Stimulated activated CD4-positive, alpha-beta T cell treated with anti-CD3 and anti-CD28 coated beads, Interleukin-2, amount 100 ng/mL, for 4 hours (primary cell): ENCODE results near the gene NME4.
"Not testable (repeated sequence)": the region's sequence is repeated elsewhere in the genome, so short reads cannot be mapped to it uniquely, and the experiment has no call there.

Experiments
- DNase-seq: peaks from one replicate; pipeline ENCODE4 v3.0.0-alpha.2; 2020; ENCODE audit warnings: low read depth

Gene NME4

DNA sequence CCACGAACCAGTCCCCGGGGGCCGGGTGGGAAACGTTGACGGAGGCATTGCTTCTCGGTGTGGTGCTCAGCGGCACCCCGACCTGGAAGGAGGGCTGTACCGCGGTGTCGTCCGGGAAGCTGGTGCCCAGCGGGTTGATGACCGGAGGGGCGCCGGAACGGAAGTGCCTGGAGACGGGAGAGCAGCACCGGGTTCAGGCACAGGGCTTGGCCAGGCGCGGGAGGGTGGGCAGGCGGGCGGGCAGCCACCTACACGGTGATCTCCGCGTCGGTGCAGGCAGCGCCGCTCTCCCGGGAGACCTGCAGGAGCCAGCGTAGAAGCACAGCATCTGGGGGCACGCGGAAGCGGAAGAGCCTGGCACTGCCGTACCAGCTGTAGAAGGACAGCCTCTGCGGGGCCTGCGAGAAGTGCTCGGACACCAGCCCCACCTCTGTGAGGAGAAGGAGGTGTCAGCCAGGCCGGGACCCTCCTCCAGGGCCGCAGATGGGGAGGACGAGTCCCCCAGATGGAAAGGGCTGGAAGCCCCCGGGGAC, 19.5 kb upstream of the NME4 start:
- no peak for DNase-seq

DNA sequence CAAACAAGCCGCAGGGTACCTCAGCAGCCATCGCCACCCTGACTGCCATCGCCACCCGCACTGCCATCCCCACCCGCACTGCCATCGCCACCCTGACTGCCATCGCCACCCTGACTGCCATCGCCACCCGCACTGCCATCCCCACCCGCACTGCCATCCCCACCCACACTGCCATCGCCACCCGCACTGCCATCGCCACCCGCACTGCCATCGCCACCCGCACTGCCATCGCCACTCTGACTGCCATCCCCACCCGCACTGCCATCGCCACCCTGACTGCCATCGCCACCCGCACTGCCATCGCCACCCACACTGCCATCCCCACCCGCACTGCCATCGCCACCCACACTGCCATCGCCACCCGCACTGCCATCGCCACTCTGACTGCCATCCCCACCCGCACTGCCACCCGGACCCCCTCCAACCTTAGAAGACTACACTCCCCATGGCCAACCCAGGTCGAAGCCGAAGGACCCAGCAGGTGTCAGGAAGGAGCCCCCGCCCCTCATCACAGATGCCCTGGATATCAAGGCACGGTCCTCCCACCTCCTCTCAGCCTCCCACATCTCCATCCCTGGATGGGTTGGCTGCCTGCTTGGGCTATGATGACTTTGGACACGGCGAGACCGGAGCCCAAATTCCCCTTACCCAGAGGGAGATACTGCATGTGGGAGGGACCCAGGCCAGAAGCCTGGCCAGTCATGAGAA, 18.7 kb upstream of the NME4 start:
- not testable (repeated sequence) for DNase-seq

DNA sequence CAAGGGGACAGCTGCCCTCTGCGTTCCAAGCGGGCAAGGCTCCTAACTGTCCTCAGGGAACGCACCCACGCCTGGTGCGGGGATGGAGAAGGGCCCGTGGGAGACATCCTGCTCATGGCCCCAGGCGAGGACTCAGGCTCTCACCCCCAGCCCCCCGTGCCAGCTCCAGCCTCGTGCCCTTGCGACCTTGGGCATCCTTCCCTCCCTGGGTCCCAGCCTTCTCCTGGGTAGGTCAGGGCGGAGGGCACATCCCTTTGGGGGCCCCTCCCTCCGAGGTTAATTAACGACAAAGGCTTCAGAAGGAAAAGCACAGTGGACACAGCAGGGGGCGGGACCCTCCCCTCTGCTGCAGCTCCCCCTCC, 18.2 kb upstream of the NME4 start:
- no peak for DNase-seq

DNA sequence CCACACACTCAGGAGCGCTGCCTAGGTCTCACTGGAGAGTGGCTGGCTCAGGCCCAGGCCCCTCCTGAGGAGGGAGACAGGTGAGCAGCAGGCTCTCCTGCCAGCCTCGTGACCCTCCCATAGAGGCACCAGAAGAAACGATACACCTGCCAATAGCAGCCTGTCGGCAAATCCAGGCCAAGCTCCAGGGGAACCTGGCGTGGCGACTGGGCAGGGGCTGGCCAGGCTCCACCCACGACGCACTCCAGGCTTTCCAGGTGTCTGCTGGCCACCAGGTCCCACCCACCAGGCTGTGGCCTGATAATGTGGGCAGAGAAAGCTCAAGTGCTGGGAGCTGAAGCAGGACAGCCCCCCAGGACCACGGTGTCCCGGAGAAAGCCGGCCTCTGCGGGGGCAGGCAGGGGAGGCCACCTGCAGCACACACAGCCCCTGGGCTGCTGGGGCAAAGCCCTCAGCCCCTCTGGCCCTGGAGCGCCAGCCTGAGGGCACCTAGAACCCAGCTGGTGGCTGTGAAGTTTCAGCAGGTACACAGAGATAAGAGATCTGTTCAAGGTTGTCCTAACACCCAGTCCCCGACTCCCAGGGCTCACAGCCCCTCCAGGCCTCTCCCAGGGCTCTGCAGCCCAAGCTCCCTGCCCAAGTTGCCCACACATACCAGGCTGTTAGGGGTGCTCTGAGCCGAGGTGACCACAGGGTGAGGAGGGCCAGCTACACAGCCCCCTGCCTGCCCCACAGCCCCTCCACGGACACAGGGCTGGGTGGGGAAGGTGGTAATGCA, 17.6 kb upstream of the NME4 start:
- DNase-seq, result no peak

DNA sequence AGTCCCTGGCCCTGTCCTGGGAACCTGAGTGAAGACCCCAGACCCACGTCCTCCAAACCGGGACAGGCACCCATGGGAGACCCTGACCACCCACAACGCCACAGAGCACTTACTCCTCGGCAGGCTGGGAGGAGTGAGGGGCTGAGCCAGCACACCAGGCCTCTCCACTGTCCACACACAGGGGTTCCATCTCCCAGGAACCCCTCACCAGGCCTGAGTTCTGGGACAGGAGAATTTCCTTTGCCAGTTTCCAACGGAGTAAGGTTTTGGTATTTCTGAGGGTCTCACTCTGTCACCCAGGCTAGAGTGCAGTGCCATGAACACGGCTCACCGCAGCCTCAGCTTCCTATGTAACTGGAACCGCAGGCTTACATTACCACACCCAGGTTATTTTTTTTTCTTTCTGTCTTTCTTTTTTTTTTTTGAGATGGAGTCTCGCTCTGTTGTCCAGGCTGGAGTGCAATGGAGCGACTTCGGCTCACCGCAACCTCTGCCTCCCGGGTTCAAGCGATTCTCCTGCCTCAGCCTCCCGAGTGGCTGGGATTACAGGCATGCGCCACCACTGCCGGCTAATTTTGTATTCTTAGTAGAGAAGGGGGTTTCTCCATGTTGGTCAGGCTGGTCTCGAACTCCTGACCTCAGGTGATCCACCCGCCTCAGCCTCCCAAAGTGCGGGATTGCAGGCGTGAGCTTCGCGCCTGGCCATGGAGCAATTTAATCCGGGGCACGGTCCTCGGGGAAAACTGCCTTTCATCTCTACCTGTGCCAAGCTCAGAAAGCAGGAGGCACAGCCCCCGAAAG, 16.8 kb upstream of the NME4 start:
- no peak for DNase-seq

DNA sequence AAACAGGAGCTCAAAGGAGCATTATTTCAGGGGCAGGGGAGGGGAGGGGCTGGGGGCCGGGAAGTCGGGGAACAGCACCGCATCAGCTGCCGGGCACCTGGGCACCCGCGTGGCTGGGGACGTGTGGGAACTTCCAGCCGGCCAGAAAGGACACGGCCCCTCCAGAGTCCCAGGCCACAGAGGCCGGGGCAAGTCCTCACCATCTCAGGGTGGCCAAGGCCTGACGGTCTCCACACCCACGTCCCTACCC, 16.3 kb upstream of the NME4 start:
- no peak for DNase-seq

DNA sequence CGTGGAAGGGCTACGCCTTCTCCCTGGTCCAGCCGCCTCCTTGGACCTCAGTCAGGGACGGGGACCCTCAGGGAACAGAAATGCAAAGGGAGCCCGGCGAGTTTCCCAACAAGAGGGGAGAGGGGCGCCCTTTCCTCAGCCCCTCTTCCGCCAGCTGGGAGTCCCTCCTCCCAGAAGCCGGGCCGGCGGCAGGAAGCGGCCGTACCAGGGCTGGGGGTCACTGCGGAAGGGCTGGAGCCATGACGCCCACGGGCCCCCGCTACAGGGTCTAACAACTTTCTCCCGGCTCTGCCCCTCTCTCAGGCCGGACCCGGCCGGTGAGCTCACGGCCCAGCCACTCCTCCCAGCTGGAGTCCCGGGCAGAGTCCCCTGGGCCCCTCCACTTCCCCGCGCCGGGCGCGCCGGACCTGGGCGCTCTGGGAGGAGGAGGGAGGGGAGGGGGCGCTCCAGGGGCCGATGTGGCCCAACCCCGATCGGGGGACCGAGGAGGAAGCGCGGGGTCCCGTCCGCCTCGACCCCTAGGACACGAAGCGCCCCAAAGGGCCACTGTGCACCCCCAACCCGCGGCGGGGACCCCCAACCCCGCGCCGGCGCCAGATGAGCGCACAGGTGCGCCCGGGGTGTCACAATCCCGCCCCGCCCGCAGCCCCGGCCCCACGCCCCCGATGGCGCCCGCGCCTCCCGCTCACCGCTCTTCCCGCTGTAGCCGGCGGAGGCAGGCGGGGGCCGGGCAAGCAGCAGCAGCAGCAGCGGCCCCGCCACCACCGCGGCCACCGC, 15.8 kb upstream of the NME4 start:
- DNase-seq, result no peak

DNA sequence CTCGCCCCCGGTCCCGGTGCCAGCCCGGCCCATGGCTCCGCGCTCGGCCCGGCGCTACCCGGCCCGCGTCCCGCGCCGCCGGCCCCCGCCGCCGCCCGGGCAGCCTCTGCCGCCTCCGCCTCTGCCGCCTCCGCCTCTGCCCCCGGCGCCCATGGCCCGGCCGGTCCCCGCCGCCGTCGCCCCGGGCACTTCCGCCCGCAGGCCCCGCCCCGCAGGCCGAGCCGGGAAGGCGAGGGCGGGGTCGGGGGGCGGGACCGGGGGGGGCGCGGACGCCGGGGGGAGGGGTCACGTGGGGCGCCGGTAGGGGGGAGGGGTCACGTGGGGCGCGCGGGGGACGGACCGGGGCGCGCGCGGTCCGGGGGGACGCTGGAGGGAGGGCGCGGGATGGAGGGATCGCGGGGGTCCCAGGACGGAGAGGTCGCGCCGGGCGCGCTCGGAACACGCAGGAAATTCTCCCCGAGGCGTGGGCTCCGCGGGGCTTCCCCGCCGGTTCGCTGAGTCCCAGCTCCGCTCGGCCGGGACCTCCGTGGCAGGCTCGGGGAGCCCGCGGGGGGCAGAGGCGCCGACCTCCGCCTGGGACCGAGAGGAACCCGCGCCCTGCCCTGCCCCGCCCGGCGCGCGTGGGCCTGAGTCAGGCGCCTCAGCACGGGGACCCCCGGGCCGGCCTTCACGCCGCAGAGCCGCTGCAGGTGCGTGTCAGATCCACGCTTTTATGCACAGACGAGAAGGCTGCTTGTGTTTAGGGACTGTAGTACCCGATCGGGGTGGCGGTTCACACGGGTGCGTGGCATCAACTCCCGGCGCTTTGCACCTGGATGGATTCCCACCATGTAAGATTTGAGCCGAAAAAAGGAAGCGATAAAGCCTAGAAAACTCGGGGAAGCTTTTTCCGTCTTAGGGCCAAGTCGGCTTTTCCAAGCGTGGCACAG, 14.9 kb upstream of the NME4 start, which contains the start of gene PGAP6:
Gene PGAP6, minus strand, starts transcription at position 190 of the 929 bp plus-strand sequence. Its CDS starts 157 bp downstream, at position 33.
- DNase-seq, result peak; percentile 59

DNA sequence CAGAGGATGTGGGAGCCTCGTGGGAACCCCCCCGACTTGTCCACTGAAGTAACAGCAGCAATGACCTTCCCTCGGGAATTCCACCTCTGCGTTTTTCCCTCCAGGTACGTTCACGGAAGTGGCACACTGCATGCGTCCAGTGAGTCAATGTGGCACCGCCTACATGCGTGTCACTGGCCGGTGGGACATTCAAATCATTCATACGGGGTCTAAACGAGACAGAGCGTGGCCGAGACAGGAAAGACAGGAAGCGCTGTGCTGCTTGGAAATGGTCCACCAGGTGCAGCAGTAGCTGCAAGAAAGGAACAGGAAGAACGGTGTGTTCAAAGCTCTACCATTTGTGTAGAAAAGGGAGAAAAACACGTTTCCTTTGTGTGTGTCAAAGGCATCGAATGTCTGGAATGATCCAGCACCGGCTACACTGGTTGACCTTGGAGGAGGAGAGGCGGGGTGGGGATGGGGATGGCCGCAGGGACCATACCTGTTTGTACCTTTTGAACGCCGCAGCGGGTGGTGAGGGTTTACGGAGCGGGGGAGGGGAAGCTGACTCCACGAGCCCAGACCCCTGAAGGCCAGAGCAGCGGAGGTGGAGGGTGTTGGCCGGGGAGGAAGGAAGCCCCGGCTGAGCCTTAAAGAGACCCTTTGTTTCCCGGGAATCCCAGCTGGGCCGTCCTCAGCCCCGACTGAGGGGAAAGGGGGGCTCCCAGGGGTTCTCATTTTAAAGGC, 13.5 kb upstream of the NME4 start:
- DNase-seq, result no peak

DNA sequence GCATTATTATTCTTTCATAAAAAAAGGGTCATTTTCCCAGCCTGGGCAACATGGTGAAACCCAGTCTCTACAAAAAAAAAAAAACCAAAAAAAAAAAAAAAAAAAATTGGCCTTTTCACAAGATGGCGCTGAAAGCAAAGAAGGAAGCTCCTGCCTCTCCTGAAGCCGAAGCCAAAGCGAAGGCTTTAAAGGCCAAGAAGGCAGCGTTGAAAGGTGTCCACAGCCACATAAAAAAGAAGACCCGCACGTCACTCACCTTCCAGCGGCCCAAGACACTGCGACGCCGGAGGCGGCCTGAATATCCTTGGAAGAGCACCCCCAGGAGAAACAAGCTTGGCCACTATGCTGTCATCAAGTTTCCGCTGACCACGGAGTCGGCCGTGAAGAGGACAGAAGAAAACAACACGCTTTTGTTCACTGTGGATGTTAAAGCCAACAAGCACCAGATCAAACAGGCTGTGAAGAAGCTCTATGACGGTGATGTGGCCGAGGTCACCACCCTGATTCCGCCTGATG, 10.3 kb upstream of the NME4 start:
- DNase-seq, result no peak

DNA sequence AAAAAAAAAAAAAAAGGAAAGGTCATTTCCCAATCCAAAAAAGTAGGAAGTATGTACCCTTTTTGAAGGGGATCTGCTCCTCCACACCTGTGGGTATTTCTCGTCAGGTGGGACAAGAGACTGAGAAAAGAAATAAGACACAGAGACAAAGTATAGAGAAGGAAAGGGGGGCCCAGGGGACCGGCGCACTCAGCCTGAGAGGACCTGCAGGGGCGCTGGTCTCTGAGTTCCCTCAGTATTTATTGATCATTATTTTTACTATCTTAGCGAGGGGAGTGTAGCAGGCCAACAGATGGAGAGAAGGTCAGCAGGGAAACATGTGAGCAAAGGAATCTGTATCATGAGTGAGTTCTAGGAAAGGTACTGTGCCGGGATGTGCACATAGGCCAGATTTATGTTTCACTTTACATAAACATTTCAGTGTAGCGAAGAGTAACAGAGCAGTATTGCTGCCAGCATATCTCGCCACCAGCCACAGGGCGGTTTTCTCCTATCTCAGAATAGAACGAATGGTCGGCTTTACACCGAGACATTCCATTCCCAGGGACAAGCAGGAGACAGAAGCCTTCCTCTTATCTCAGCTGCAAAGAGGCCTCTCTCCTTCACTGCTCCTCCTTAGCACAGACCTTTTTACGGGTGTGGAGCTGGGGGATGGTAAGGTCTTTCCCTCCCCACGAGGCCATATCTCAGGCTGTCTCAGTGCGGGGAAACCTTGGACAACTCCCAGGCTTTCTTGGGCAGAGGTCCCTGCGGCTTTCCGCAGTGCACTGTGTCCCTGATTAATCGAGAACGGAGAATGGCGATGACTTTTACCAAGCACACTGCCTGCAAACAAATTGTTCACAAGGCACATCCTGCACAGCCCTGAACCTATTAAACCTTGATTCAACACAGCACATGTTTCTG, 9.0 kb upstream of the NME4 start:
- DNase-seq, result not testable (repeated sequence)

DNA sequence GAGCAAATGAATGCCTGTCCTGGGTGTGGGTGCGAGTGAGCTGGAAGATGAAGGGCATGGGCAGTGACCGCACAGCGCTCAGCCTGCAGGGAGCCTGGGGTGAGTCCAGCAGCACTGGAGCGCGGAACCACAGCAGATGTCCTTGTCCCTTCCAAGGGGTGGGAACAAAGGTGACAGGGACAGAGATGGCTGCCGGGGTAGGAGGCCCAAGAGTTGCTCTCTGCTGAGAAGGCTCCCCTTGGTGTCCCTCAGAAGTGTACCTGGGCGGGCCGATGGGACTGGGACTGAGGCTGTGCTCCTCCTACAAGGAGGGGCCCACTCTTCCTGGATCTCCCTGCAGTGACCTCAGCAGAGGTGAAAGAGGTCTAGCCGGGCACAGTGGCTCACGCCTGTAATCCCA, 7.6 kb upstream of the NME4 start:
- no peak for DNase-seq

DNA sequence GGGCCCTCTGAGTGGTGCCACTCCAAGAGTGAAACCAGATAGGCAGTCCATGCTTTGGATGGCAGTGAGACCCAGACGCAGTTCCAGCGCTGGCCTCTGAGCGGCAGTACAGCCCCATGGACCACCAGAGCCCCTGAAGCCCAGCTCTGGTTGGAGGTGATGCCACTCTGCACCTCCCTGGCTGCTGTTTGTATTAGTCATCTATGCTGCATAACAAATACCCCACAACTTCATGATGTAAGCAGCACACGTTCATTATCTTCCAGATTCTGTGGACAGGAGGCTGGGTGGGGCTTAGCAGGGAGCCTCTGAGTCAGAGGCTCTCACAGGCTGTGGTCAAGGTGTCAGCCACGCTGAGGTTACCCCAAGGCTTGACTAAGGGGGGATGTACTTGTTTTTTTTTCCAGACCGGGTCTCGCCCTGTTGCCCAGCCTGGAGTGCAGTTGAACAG, 5.1 kb upstream of the NME4 start:
- peak; percentile 63 for DNase-seq

DNA sequence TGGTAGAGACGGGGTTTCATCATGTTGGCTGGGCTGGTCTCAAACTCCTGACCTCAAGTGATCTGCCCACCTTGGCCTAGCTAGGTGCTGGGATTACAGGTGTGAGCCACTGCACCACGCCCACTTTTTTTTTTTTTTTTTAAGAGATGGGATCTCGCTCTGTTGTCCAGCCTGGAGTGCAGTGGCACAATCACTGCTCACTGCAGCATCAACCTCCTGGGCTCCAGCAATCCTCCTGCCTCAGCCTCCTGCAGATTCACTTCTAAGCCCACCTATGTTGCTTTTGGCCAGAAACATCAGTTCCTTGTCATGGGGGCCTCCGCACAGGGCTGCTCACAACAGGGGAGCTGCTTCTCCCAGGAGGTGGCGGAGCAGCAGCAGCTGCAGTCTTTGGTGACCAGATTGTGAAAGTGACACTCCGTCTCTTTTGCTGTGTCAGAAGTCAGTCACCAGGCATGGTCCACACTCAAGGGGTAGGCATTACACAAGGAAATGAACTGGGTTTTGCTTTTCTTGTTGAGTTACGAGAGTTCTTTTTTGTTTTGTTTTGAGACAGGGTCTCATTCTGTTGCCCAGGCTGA, 4.5 kb upstream of the NME4 start:
- no peak for DNase-seq

DNA sequence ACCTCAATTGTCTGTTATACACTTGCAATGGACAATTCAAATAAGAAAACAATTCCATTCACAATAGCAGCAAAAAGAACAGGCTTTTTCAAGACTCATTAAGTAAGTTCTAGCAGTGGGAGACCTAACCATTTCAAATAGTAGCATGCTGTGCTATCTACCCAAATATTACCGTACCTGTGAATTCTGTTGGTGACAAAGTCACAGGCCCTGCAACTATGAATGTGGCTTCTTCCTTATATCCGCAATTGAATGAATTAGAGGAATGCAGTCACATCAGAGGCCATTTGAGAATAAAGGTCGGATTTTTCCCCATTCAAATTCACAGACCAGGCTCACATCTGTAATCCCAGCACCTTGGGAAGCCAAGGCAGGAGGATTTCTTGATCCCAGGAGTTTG, 800 bp upstream of the NME4 start:
- no peak for DNase-seq

DNA sequence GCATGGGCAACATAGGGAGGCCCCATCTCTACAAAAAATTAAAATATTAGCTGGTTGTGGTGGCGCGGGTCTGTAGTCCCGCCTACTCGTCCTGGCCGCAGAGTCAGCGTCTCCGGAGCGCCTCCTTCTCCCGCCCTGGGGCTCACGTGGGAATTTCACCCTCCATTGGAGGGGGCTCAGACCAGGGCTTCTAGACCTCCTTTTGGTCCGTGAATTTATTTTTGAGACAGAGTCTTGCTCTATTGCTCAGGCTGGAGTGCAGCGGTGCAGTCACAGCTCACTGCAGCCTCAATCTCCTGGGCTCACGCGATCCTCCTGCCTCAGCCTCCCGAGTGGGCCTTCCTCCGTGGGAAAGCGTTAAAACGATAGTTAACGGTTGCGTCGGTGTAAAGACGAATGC, 394 bp upstream of the NME4 start:
- no peak for DNase-seq

DNA sequence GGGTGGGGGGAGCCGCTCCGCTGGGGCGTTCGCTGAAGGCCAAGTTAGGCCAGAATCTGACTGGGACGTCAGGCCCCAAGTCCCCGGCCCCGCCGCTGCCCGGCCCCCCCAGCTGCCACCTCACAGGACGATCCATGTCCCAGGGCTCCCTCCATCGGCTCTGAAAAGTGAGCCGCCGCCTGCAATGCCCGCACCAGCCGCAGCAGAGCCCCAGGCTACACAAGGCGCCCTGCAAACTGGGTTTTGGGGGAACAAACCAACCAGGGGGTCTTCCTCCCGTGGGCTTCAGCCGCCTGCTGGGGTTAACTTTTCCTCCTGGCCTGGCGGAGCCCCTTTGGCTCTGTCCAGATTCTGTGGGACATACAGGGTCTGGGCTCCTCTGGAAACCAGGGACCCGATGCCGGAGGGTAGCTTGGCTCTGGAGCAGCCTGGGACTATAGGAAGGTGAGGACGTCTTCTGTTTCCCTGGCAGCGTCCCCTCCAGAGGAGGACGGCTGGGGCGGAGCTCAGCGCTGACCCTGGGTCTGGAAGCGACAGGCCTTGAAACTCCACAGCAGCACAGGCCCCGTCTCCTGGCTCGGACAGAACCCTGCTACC, 835 bp downstream of the NME4 start:
- DNase-seq, result no peak
